HK-2 (cell line): ENCODE results near the gene ZCCHC7.
"Not testable (repeated sequence)": the region's sequence is repeated elsewhere in the genome, so short reads cannot be mapped to it uniquely, and the experiment has no call there.

Experiments
- DNase-seq: peaks from one replicate; pipeline ENCODE4 v3.0.0-alpha.2; 2018; ENCODE audit not compliant: unreplicated experiment

The ZCCHC7 gene

DNA sequence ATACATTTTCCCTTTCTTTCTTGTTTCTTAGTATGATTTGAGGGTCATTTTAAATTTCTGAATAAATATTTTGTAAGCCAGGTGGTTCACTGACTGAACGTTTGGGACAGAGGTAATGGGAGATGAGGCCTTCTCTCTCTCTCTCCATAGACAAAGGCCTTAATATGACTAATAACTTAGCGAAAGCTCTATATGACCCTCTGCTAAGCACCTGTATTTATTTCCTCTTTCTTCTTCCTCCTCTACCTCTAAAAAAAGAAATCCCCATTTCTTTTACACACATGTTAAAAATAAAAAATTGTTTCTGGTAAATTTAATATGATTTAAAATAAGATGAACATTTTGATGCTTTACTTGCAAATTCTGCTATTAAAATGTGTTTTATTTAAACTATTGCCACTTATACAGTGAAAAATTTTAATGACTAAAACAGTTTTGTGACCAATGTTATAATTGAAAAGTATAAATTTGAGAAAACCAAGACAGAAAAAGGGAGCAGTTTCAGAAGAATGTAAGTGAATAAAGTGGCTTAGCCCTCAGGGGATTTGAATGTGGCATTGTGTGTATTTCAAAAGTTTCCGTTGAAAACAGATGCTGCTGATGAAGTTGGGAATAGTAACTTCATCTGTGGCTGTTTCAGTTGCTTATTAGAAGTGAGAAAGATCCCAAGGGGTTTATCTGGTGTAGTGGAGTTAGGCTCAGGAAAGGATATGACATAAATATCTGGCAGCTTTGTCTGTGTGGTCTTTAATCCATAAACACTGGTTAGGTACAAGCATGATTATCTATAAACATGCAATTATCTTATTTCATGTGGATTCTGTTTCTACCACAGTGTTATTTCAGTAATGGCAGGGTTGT lies 173.5 kb downstream of the ZCCHC7 start:
- DNase-seq: no peak

DNA sequence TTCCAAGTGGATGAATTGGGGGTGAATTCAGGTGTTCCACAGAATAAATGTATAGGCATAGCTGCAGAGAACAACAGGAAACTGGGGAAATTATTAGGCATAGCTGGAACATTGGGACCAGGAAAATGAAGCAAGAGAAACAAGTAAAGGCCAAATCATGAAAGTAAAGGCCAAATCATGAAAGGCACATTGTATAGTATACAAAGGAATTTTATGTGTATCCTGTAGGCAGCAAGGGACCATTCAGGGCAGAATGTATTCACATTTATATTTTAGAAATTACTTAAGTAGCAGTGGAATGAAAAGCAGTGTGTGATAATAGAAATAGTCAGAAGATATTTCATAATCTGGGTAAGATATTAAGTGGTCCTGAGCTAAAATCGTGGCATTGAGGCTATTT lies 174.8 kb downstream of the ZCCHC7 start:
- no peak for DNase-seq

DNA sequence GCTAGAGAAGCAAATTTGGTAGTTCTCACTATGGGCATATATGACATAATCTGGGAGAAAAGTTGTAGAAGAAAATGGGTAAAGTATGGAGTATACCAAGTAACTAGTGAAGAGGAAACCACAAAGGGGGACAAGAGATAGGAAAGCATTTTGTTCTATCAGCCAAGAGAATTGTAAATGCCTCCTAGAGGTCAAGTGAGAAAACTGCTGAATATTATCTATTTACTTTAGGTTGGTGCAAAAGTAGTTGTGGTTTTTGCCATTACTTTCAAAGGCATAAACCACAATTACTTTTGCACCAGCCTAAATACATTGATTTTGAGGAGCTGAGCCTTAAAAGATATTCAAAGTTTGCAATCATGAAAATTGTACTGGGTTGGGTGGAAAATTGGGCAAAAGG lies 175.4 kb downstream of the ZCCHC7 start:
- no peak for DNase-seq

DNA sequence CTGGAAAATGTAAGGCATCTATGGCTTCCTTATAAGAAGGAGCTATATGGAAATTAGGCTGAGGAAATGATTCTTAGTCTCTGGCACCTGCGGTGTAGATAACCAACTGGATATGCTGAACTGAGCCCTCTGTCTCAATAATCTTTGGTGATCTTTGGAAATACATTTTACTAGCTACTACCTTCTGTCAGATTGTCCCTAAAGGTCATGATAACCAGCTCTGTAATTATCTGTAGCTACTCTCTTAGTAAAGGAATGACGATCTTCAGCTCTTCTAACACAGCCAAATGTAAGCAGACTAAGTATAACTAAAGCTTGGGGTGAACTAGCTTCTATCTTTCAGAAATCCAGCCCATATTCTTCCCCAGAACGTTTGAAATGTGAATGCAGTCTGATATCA lies 177.2 kb downstream of the ZCCHC7 start:
- no peak for DNase-seq

DNA sequence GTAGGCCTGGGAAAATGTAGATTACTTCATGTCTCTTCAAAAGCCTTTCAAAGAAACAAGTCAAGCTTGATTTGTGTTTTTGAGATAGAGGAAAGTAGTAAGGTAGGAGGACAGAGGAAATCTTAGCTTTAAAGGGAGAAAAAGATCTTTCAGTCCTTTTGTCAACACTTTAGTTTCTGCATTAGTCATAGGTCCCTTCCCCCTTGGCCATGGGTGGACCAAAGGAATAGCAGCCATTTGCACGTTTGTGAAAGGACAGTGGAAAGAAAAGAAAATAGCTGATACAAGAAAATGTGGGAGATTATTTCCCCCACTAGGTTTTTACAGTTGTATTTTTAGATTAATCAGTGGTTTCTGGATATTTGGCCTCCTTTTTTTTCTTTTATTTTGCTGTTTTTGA lies 180.2 kb downstream of the ZCCHC7 start:
- no peak for DNase-seq

DNA sequence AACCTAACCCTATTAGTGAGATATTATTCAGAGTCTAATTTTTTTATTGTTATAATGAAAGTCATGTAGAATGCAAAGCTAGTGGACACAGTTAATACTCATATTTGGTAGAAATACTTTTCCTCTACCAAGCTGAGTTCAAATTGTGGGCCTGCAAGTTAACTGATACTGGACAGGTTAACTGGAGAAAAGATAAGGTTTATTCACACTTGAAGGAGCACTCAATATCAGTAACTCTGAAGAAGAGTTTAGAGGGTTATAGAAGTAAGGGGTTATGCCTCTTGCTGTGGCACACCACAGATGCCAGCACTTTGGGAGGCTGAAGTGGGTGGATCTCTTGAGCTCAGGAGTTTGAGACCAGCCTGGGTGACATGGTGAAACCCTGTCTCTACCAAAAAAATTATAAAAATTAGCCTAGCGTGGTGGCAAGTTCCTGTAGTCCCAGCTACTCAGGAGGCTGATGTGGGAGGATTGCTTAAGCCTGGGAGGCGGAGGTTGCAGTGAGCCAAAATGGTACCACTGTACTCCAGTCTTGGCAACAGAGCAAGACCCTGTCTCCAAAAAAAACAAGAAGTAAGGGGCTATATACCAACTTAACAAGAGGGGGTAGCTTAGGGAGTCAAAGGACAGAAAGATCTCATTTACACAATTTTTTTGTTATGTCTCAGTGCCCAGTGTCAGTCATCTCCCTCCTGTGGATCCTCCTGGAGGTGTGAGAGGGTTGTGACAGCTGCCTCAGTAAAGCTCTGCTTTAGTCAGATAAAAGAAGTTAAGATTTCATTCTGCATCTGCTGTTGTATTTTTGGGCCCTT lies 180.9 kb downstream of the ZCCHC7 start:
- no peak for DNase-seq

DNA sequence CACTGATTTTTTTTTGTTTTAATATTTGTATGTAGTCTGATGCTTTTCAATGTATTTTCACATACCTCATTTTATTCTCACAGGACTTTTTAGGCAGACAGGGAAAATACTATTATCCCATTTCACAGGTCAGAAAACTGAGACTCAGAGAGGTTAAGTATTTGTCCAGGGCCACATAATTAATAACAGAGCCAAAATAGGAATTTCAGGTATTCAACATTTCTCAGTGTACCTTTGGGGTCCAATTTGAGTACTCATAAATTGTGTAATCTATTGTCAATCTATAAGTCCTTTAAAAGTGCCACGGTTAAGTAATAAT lies 181.4 kb downstream of the ZCCHC7 start:
- DNase-seq: no peak

DNA sequence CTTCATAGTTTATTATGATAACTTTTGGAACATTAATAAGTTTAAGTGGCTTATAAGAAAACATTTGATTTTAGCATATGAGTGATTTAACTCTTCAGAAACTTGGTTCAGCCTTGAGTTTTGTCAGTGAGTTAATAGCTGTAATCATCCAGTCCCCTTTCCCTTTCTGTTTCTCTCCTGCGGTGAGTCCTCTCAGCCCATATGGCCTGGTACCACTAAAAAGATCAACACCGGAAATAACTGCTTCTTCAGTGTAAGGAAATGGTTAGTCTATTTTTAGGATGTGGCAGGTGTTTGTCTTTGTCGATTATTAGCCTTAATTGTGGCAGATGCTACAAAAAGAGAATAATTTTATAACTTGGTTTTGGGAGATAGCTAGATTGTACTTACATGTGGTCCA lies 181.9 kb downstream of the ZCCHC7 start:
- no peak for DNase-seq

DNA sequence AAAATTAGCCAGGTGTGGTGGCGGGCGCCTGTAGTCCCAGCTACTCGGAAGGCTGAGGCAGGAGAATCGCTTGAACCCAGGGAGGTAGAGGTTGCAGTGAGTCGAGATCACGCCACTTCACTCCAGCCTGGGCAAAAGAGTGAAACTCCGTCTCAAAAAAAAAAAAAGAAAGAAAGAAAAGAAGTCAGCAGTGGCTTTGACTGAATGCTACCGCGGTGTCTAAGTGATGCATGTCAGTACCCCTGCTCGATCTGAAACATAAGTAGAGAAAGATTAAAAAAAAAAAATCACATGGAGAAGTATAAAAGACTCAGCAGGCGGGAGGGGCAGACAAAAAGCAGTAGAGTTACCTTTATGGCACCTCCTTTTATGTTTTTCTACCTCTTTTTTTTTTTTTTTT lies 182.9 kb downstream of the ZCCHC7 start:
- not testable (repeated sequence) for DNase-seq

DNA sequence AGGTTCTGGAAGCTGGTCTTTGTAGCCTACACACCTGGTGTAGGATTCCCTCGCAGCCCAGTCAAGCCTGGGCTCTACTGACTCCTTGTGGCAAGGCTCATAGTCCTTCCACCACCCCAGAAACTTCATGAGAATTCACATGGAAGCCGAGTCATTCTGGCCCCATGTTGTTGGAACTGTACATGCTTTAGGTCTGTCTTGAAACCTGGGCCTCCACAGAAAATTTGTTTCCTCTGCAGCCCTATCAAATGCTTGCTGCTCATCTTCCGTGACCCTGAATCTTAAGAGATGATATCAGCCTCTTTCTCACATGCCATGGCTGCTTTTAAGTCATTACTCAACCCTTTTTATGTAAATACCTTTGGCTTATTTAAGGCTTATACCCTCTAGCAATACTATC lies 188.8 kb downstream of the ZCCHC7 start:
- no peak for DNase-seq

DNA sequence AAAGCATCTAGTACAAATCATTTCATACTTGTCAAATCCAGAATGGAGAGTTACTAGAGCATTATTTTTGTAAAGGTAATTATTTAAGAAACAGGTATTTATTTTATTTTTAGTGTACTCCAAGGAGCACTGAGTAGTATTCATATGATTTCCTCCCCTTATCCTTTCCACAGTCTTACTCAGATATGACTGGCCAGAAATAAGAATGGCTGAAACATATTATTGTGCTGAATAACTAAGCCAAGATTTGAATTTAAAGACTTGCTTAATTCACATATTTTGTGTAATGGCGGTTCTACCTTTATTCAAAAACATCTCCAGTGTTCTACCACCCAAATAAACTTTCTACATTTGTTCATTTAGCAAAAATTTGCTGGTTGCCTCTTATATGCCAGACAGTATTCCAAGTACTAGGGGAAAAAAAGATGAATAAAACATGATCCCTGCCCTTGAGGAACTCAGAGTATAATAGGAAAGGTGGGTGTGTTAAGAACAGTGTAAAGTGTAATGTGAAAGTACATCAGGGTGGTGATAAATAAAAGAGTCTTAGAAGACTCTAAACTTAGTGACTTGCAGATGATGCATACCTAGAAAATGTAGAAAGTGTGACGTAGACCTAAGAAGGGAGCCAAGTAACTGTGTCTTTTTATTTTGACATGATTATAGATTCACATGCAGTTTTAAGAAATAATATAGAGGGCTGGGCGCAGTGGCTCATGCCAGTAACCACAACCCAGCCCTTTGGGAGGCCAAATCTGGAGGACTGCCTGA lies 191.7 kb downstream of the ZCCHC7 start:
- no peak for DNase-seq

DNA sequence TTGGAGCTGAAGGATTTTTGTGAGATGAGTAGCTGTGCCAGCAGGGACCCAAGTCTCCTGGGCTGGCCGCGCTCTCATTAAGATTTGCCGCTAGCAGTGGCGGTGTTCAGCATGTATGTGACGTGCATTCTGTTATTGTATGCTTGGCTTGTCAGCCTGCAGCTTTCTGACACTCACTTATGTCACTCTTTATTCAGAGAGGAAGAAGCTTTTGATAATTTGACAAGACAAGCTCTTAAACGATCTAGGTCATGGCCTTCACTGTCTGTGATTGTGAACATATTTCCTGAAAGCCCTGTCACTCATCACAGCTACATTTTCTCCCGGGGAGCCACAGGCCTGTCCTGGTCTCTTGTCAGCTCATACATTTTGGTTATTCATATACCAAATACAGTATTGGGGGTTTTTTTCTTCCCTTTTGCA lies 203.9 kb downstream of the ZCCHC7 start:
- DNase-seq: no peak

DNA sequence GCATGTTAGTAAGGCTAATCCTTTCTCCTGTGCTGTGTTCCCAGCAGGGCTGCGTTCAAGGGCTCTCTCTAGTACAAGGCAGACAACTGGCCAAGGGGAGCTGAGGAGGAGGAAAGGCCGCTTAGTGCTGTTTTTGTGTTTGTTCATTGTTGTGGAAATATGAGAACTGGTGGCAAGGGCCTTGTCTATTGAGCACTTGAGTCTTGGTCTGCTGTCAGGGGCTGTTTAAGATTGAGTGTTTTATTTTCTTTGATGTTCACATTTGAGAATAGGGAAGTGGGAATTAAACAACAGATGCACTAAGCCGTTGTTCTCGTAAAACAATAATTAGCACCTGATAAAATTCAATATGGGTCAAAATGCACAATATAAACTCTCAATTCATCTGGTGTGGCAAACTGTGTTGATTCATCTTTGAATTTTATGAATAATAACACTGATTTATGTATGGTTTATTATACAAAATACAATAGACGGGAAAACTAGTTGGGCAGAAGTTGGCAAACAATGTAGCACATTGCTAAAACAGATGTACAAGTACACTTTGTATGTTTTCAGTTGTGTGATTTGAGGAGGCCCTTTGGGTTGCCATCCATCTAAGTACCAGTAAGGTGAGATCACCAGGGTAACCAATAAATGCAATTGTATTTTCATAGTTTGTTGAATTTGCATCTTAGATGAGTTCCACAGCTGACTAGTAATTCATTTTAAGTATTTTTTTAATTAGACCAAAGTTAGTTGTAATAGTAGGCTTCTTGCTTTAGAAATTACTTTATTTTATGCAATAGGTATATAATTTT lies 204.5 kb downstream of the ZCCHC7 start:
- DNase-seq: no peak

DNA sequence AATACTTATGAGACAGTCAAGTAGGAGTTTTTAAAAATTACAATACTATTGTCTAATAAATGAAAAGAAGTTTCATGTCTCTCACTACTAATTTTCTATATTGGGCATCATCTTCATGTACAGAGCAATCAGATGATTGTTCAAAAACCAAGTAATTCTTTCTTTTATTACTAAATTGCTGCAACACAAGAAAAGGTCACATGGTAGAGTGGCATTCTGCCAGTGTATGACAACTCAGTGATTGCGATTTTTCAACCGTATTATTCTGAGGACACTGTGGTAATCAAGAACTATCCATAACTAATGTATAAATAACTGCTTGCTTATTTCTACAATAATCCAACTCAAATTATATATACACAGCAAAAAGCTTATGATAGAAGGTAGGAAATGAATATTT lies 205.4 kb downstream of the ZCCHC7 start:
- DNase-seq: no peak

DNA sequence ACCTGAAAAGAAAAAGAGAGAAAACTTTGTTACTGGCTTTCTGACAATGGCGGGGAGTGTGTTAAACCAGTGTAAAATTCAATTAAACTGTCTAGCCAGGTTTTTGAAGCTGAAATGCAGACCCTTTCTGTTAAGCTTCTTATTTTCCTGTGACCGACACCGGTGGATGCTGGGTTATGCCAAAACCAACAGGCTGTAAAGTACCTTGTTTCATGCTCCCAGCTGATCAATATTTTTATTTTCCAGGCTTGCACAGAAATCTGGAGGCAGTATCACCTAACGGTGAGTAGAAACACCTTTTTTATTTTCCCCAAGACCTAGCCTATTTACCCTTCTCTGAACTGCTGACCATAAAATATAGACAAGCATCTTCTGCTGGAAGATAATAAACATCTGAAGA lies 207.2 kb downstream of the ZCCHC7 start:
- DNase-seq: no peak

DNA sequence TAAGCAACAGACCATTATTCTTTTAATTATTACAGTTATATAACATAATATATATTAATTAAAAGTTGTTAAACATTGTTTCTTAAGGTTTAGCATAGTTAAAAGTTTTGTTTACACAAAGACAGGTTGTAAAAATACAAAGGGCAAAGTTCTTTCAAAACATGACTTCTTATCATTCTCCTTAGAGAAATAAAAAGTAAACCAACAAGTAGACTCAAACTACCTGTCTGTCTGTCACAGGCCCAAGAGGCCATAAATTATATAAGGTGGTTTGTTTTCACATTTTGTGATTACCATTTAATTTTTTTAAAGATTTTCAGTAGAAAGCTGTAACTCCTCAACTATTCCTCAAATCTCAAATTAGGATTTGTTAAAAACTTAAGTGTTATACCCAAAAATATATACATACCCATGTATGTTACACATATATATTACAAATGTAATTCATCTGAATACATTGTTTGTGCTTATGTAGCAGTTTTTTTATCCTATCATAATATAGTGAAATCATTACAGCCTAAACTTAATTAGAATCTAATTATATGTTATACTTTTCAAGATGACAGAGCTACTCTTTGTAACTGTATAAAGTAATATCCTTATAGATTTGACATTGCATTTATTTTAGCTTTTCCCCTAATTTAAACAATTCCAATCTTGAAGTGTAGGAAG lies 208.3 kb downstream of the ZCCHC7 start:
- no peak for DNase-seq

DNA sequence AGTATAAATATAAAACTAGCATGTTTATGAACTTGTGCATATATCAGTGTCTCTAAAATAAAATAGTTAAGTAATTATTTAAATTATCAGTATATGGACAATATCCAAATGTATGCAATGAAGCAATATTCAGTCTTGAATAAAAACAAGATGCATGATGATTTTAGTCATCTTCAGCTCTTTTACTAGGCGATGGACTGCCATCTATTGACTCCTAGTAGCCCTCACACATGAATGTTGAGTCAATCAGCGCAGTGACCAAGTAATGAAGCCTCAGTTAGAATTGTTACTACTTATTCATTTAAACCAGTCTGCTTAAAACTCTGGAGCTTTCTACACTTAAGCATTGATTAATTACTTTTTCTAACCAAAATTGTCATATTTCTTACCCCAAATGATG lies 209.2 kb downstream of the ZCCHC7 start:
- DNase-seq: no peak

DNA sequence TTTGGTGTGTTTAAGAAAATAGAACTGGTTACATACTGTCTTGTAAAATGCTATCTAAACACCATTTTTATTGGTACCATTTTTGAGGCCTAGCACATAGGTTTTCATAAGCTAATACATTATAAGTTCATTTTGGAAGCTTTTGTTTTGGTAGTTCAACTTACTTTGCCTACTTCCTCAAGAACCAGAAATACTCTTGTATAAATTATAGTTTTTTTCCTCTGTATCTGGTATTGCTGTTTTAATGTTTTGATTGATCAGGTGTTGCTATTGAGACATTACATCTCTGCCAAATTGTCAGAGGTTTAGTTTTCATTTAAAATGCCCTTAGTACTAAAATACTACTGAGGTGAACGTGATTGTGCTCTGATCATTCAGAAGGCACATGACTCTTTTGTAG lies 211.5 kb downstream of the ZCCHC7 start:
- no peak for DNase-seq

DNA sequence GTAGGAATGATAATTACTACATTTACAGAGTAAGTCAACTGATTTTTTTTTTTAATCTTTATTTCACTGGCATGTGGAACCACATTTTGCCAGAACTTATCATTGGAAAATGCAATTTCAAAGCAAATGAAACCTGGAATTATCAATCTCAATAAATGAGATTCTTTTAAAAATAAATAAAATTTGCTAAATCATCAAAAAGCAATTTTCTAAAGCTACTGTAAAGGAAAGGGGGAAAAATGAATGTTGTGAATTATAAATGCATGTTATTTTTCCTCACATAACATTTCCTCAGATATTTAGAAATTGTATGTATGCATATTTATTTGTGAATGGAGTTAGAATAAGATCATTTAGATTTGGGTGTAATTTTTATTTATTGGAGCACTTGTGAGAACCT lies 212.2 kb downstream of the ZCCHC7 start:
- no peak for DNase-seq

DNA sequence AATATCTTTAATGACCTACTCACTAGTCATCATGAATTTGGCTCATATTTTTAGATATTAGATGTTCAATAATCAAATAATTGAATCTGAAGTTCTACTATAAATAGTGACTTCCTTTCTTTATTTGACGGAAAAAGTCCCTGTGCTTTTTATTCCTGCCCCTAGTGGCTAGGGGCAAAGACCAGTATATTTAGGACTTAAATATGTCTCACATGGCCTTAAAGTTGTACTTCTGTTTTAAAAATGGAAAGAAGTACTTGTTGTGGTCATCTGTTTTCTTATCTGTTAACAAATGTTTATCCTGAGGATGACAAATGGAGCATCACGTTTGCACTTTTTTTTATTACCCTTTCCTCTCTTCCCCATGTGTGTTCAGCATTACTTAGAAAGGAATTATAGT lies 212.9 kb downstream of the ZCCHC7 start:
- DNase-seq: no peak

DNA sequence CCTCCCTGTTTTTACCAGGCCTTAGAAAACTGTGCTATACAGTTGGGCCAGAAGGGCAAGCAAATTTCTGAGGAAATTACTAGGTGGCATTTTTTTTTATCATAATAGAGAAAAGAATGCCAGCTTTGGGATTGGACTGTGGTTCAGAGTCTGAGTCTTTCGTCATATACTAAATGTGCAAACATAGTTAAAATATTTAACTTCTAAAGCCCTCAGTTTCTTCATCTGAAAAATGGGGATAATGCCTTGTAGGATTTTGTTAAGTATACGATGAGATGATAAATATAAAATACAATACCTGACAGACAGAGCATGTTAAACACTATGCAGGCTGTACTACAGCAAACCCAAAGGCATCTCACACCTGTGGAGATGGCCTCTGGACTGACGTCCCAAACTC lies 214.9 kb downstream of the ZCCHC7 start:
- DNase-seq: no peak
